GM18511 (cell line): ENCODE measurements around the gene DGLUCY.

Source experiments
- ATAC-seq: cut with Tn5 transposase; IDR thresholded peaks from one replicate; pipeline ENCODE4 v1.9.1; 2021; ENCODE audit warnings: mild to moderate bottlenecking, moderate library complexity; ENCODE audit not compliant: unreplicated experiment

DGLUCY gene

GRCh38 chr14:91273273-91273884 is 159.5 kb downstream of the DGLUCY start:
- no peak for ATAC-seq

GRCh38 chr14:91273885-91274273 is 160.0 kb downstream of the DGLUCY start:
- no peak for ATAC-seq

GRCh38 chr14:91274796-91275195 is 160.9 kb downstream of the DGLUCY start:
- no peak for ATAC-seq
